ENCODE results near the gene FNIP1. TPM values are rescaled to one million over a fixed set of nuclear protein-coding genes. Genes with fewer than 3 reads are reported as not detected.

The FNIP1 gene
- total RNA-seq, 2 donors from 2014 or later, result 44.1 to 49.5 TPM

- Histone ChIP-seq H3K36me3 (no peaks in the 10 kb centered on the region), H3K4me1 (replicated peaks) (no peaks in the 10 kb centered on the region), H3K9me3 (no peaks in the 10 kb centered on the region), H3K27me3 (replicated peaks; ENCODE audit: insufficient read depth) (no peaks in the 10 kb centered on the region), H3K4me3 (no peak overlapping the region), H3K27ac (no peak overlapping the region)
- TF ChIP-seq POLR2A (IDR thresholded peaks at IDR 0.05) (no peak), CTCF (IDR thresholded peaks at IDR 0.05) (no peak), POLR2AphosphoS5 (IDR thresholded peaks at IDR 0.05) (no peak)
- no peak for DNase-seq (ENCODE audit: low spot score)
- intact Hi-C loops (cut with DNase I), result no loop called here
- 75% methylated on average over 2 of the region's 2 CpGs for WGBS
Observed at GRCh38 chr5:131825404-131826013, 28.7 kb upstream of the FNIP1 start.

GRCh38 chr5:131824631-131825030, 27.8 kb upstream of the FNIP1 start:
- no peak for DNase-seq (ENCODE audit: low spot score)
- H3K4me1 ChIP-seq (replicated peaks), result no peaks in the 10 kb centered on the region
- H3K27me3 ChIP-seq (replicated peaks; ENCODE audit: insufficient read depth), result no peaks in the 10 kb centered on the region
- TF ChIP-seq POLR2A (IDR thresholded peaks at IDR 0.05) (no peak), CTCF (IDR thresholded peaks at IDR 0.05) (no peak), POLR2AphosphoS5 (IDR thresholded peaks at IDR 0.05) (no peak)
- H3K9me3 ChIP-seq, result no peaks in the 10 kb centered on the region
- no peaks in the 10 kb centered on the region for H3K36me3 ChIP-seq
- H3K27ac ChIP-seq, result no peak overlapping the region
- H3K4me3 ChIP-seq, result no peak overlapping the region
- intact Hi-C loops (cut with DNase I), result no loop called here
- 93% methylated on average over 1 of the region's 1 CpG for WGBS

- Histone ChIP-seq H3K27ac (no peak overlapping the region), H3K27me3 (replicated peaks; ENCODE audit: insufficient read depth) (no peaks in the 10 kb centered on the region), H3K9me3 (no peaks in the 10 kb centered on the region), H3K4me3 (no peak overlapping the region), H3K36me3 (no peaks in the 10 kb centered on the region), H3K4me1 (replicated peaks) (no peaks in the 10 kb centered on the region)
- TF ChIP-seq POLR2A (IDR thresholded peaks at IDR 0.05) (no peak), POLR2AphosphoS5 (IDR thresholded peaks at IDR 0.05) (no peak)
- WGBS, result 81% methylated on average over 1 of the region's 1 CpG
- DNase-seq (ENCODE audit: low spot score), result no peak
- intact Hi-C loops (cut with DNase I), result no loop called here
Observed at GRCh38 chr5:131821221-131821620, 24.4 kb upstream of the FNIP1 start.

GRCh38 chr5:131818001-131818724, 21.3 kb upstream of the FNIP1 start:
- no peak overlapping the region for H3K27ac ChIP-seq
- H3K36me3 ChIP-seq, result no peaks in the 10 kb centered on the region
- no peaks in the 10 kb centered on the region for H3K9me3 ChIP-seq
- H3K27me3 ChIP-seq (replicated peaks; ENCODE audit: insufficient read depth), result no peaks in the 10 kb centered on the region
- no peak for DNase-seq (ENCODE audit: low spot score)
- intact Hi-C loops (cut with DNase I), result no loop called here
- WGBS, result 88% methylated on average over 2 of the region's 2 CpGs
- H3K4me1 ChIP-seq (replicated peaks), result no peaks in the 10 kb centered on the region
- H3K4me3 ChIP-seq, result no peak overlapping the region
- TF ChIP-seq POLR2A (IDR thresholded peaks at IDR 0.05) (no peak), CTCF (IDR thresholded peaks at IDR 0.05) (no peak)

- Histone ChIP-seq H3K36me3 (no peaks in the 10 kb centered on the region), H3K9me3 (no peaks in the 10 kb centered on the region), H3K4me3 (no peak overlapping the region), H3K4me1 (replicated peaks) (no peaks in the 10 kb centered on the region), H3K27me3 (replicated peaks; ENCODE audit: insufficient read depth) (no peaks in the 10 kb centered on the region), H3K27ac (no peak overlapping the region)
- no peak for TF ChIP-seq POLR2AphosphoS5 (IDR thresholded peaks at IDR 0.05)
- no peak for TF ChIP-seq POLR2A (IDR thresholded peaks at IDR 0.05)
- TF ChIP-seq CTCF (IDR thresholded peaks at IDR 0.05), result no peak
- WGBS, result 67% methylated on average over 2 of the region's 2 CpGs
- no peak for DNase-seq (ENCODE audit: low spot score)
- intact Hi-C loops (cut with DNase I), result loop anchor here (5.0 kb wide), 1 partner anchor 192 kb away; no protein-coding TSS in a partner anchor
Observed at GRCh38 chr5:131814990-131815389, 18.2 kb upstream of the FNIP1 start.
